Caco-2 (cell line): ENCODE results near the gene HOXA6. TPM values are rescaled to one million over a fixed set of nuclear protein-coding genes. Genes with fewer than 3 reads are reported as not detected.
A peak's percentile ranks its signal among the peaks of the same experiment; 100 is the strongest.

Source experiments
- BruUV-seq: library from RNA; stranded (reverse); fragments of 400-500 nt; replicated peaks from 2 replicates; lab custom pipeline; 2021; lab: Mats Ljungman, UMichigan
- CTCF ChIA-PET: fragments of 300-600 bp; sonication (Branson Sonifier 250); formaldehyde crosslinking; loops from one replicate; lab custom pipeline; 2022; ENCODE audit warnings: antibody characterized with exemption; lab: Charles Lee
- POLR2A ChIA-PET: fragments of 300-600 bp; sonication (Branson Sonifier 250); formaldehyde crosslinking; loops from one replicate; lab custom pipeline; 2022; ENCODE audit warnings: antibody characterized with exemption; lab: Charles Lee
- DNase-seq, 2 experiments: peaks; one replicate each; pipeline versions ENCODE4 v3.0.0 to v3.0.0-alpha.2; 2020 to 2022
- H3K27me3 ChIP-seq: replicated peaks from 2 replicates; pipeline ENCODE4 v1.6.0; 2011; ENCODE audit warnings: low read length; ENCODE audit not compliant: control insufficient read depth, insufficient read depth
- H3K36me3 ChIP-seq: 2 replicates; pipeline ENCODE4 v1.5.1; 2011; ENCODE audit warnings: low read length; ENCODE audit not compliant: control insufficient read depth, insufficient read depth
- H3K4me1 ChIP-seq: fragments of 250-450 bp; sonication (Bioruptor Pico); 2 replicates; pipeline ENCODE4 v1.5.1; 2020; ENCODE audit warnings: mild to moderate bottlenecking
- H3K4me3 ChIP-seq: 2 replicates; pipeline ENCODE4 v1.5.1; 2011; ENCODE audit warnings: low read depth, mild to moderate bottlenecking, control low read depth, low read length
- H3K9me3 ChIP-seq: fragments of 250-450 bp; sonication (Bioruptor Pico); 2 replicates; pipeline ENCODE4 v1.5.1; 2020; ENCODE audit warnings: mild to moderate bottlenecking, moderate library complexity
- H3K27ac Mint-ChIP-seq: one replicate; pipeline ENCODE4 v1.8.0; 2022; ENCODE audit warnings: mixed read lengths; ENCODE audit not compliant: unreplicated experiment
- H3K27me3 Mint-ChIP-seq: one replicate; pipeline ENCODE4 v1.8.0; 2022; ENCODE audit warnings: mixed read lengths; ENCODE audit not compliant: insufficient read depth, unreplicated experiment
- H3K36me3 Mint-ChIP-seq: one replicate; pipeline ENCODE4 v1.8.0; 2022; ENCODE audit warnings: mild to moderate bottlenecking, mixed read lengths; ENCODE audit not compliant: insufficient read depth, unreplicated experiment
- H3K4me1 Mint-ChIP-seq: one replicate; pipeline ENCODE4 v1.8.0; 2022; ENCODE audit warnings: low read depth, mixed read lengths; ENCODE audit not compliant: unreplicated experiment
- H3K4me3 Mint-ChIP-seq: one replicate; pipeline ENCODE4 v1.8.0; 2022; ENCODE audit warnings: mild to moderate bottlenecking, moderate library complexity, mixed read lengths; ENCODE audit not compliant: unreplicated experiment
- H3K9me3 Mint-ChIP-seq: one replicate; pipeline ENCODE4 v1.8.0; 2022; ENCODE audit warnings: mixed read lengths; ENCODE audit not compliant: unreplicated experiment
- CTCF ChIP-seq, 2 experiments: fragments of 200-600 bp in 1 of 2; IDR thresholded peaks; 1 replicate in 1 of 2; 2 replicates in 1 of 2; pipeline versions ENCODE4 v1.5.1 to v1.8.0; 2011 to 2022; ENCODE audit warnings: antibody characterized with exemption in 1 of 2, control low read depth in 1 of 2, inconsistent platforms in 1 of 2, low read depth in 1 of 2, low read length in 1 of 2, mild to moderate bottlenecking in 1 of 2, moderate library complexity in 1 of 2; ENCODE audit not compliant: insufficient read depth in 1 of 2, severe bottlenecking in 1 of 2, unreplicated experiment in 1 of 2
- intact Hi-C: fragments of 100-400 bp; cut with micrococcal nuclease; formaldehyde crosslinking; loops from one replicate; pipeline ENCODE4 v1.10.0; 2022; ENCODE audit not compliant: unreplicated experiment
- total RNA-seq: library from RNA; stranded (reverse); gene quantifications from 2 replicates; pipeline ENCODE4 v1.2.3, GENCODE V29; 2022

Gene HOXA6
- total RNA-seq, 1 experiment from 2014 or later: 5.6 TPM

- H3K27ac Mint-ChIP-seq: peak within 1 kb of the TSS; percentile 93
- H3K9me3 Mint-ChIP-seq: no peaks in the 10 kb centered on the region
- Histone ChIP-seq H3K4me3 (peak within 1 kb of the TSS; percentile 49), H3K27me3 (no peaks in the 10 kb centered on the region), H3K9me3 (no peaks in the 10 kb centered on the region), H3K36me3 (no peaks in the 10 kb centered on the region; the same call in 1 of the 2 replicates), H3K4me1 (peaks cover 9% of the 10 kb centered on the region)
- H3K4me3 Mint-ChIP-seq: peak within 1 kb of the TSS; percentile 93
- intact Hi-C loops: no loop called here
- H3K27me3 Mint-ChIP-seq: no peaks in the 10 kb centered on the region
- BruUV-seq: no TSS peak
- ChIA-PET CTCF (interaction anchor here (0.6 to 1.3 kb wide), 9 partner anchors 8 to 475 kb away, joined by 3 to 6 read pairs (median 4); partner anchors contain the start of gene HOXA4), POLR2A (interaction anchor here (0.6 to 1.0 kb wide), 5 partner anchors 40 to 1096 kb away, joined by 3 to 6 read pairs (median 5); partner anchors contain the start of genes HOXA1 and SKAP2)
- no peak for TF ChIP-seq CTCF (IDR thresholded peaks at IDR 0.05; ENCODE audit: insufficient read depth in 1 of 2, low read depth in 1 of 2, low read length in 1 of 2, severe bottlenecking in 1 of 2, unreplicated experiment in 1 of 2)
- H3K4me1 Mint-ChIP-seq: peaks cover 7% of the 10 kb centered on the region
- H3K36me3 Mint-ChIP-seq: peaks cover 23% of the 10 kb centered on the region
- DNase-seq: peak; percentile 85 to 88
Observed at GRCh38 chr7:27156508-27156898, 8.9 kb upstream of the HOXA6 start, which contains the start of gene HOXA7. Gene HOXA7 (minus strand): TSS chr7:27156675. CDS start chr7:27156545, 130 bp downstream.

- peaks cover 27% of the 10 kb centered on the region for H3K36me3 Mint-ChIP-seq
- peaks cover 10% of the 10 kb centered on the region for H3K4me1 ChIP-seq
Observed at GRCh38 chr7:27155816-27156507, 8.4 kb upstream of the HOXA6 start.

More at GRCh38 chr7:27155816-27156507, 8.4 kb upstream of the HOXA6 start:
- Histone ChIP-seq H3K36me3 (no peaks in the 10 kb centered on the region; the same call in 1 of the 2 replicates), H3K4me3 (peak overlapping the region; percentile 49), H3K9me3 (no peaks in the 10 kb centered on the region), H3K27me3 (no peaks in the 10 kb centered on the region)
- no peaks in the 10 kb centered on the region for H3K27me3 Mint-ChIP-seq
- H3K4me1 Mint-ChIP-seq: peaks cover 7% of the 10 kb centered on the region
- CTCF ChIA-PET: interaction anchor here (0.6 to 1.3 kb wide), 7 partner anchors 15 to 474 kb away, joined by 3 to 6 read pairs (median 4); partner anchors contain the start of gene HOXA4
- H3K4me3 Mint-ChIP-seq: peak overlapping the region; percentile 93
- intact Hi-C loops: no loop called here
- H3K27ac Mint-ChIP-seq: peak overlapping the region; percentile 93
- BruUV-seq: TSS peak; percentile 63
- peak; percentile 56 to 73 for DNase-seq
- no peaks in the 10 kb centered on the region for H3K9me3 Mint-ChIP-seq
- POLR2A ChIA-PET: interaction anchor here (0.6 to 1.0 kb wide), 3 partner anchors 39 to 477 kb away, joined by 3 to 6 read pairs (median 4); partner anchors contain the start of gene HOXA1
- TF ChIP-seq CTCF (IDR thresholded peaks at IDR 0.05; ENCODE audit: insufficient read depth in 1 of 2, low read depth in 1 of 2, low read length in 1 of 2, severe bottlenecking in 1 of 2, unreplicated experiment in 1 of 2): no peak
